NCI-H2107 (cell line): ENCODE data around the gene TBC1D2B.

Experiments
- DNase-seq: peaks from one replicate; lab custom pipeline; 2025; lab: John Stamatoyannopoulos, UW

Gene TBC1D2B

GRCh38 chr15:78054966-78055365 is 22.5 kb downstream of the TBC1D2B start:
- DNase-seq: no peak

GRCh38 chr15:78054518-78054917 is 23.0 kb downstream of the TBC1D2B start:
- no peak for DNase-seq

GRCh38 chr15:78052545-78052944 is 25.0 kb downstream of the TBC1D2B start:
- no peak for DNase-seq

DNA sequence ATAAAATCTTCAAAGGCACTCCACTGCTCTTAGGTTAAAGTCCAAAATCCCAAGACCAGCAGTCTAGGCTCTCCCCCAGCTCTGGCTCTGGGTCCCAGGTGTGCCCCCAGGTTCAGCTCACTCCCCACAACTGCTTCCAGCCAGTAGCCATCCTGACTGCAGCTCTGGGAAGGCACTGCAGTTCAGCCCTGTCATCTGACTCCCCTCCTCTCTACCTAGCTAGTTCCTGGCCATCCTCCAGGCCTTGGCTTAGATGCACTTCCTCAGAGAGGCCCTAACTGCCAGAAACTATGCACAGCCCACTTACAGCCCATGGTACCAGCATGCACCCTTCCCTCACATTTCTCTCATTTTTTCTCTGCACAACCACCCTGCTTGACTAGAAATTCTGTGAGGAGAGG is 25.5 kb downstream of the TBC1D2B start:
- DNase-seq: no peak

DNA sequence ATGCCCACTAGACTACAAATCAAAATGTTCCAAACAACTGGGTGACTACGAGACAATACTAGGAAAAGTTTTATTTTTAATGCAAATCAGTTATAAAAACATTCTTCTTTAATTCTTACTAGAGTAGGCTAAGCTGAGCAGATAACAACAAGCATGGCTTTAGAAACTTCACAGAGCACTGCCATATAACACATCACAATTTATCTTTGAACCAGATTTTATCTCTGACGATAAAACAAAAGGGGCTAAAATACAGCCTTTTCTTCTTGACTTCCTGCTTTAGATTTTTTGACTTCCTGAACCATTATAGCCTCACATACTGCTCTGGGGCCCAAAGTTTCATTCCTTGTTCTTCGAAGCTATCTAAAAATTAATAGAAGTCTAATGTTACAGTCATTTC is 25.9 kb downstream of the TBC1D2B start:
- DNase-seq: no peak

DNA sequence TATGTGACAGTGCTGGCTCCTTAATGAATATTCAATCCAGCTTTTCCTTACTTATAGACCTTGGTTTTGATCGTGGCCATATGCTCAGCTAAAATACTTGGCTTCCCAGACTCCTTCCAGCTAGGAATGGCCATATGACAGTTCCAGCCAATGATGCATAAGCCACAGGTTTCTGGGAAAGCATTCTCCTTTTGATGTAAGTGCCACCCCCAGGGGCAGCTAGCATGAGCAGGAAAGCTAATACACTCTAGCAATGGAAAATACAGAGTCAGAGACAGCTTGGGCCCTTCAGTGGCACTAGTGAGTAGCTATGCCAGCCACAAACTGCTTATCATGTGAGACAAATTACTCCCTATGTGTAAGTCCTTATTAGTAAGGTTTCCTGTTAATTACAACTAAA is 26.7 kb downstream of the TBC1D2B start:
- no peak for DNase-seq

- no peak for DNase-seq
These were observed 27.1 kb downstream of the TBC1D2B start for GRCh38 chr15:78050441-78050809.

DNA sequence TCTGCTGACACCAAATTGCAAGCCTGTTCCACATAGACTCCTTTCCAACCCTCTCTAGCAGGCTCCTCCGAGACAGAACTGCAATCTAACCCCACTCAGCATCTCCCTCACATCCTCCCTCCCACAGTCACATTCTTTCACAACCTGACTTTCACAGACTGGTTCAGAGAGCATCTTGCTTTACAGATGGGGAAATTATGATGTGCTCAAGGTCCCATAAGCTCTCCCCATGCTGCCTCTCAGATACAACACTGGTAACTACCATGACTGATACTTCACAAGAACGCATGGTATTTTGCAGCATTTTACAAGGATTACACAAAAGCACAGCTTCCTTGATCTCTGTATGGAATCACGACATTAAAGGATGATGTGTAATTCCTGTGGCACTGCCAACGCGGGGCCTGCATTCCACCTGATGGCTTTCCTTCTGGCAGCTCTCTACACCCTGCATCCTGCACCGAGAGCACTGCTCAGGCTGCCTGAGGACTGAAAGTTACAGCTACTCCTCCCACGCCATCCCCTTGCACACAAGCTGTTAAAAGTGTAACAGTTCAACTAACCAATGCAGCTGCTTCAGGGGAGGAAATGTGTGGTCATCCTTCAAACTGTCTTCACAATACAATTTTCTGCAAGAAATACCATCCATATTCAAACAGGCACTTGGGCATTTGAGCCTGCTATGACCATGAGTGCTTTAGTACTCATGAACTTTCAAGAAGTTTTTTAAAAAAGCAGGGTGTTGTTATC is 27.6 kb downstream of the TBC1D2B start:
- DNase-seq: no peak

DNA sequence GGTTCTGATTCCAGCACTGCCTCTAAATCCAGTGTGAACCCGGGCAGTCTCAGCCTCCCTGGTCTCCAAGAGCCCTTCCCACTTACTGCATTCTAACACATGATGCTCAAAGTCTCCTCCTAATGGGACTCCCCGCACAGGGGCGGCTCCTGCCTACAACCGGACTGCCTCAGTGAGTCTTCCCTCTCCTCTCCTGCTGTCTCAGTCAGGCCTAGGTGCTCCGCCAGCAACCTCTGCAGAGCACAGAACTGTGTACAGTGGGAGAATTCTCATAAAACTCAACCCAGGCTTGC is 28.9 kb downstream of the TBC1D2B start:
- DNase-seq: no peak

DNA sequence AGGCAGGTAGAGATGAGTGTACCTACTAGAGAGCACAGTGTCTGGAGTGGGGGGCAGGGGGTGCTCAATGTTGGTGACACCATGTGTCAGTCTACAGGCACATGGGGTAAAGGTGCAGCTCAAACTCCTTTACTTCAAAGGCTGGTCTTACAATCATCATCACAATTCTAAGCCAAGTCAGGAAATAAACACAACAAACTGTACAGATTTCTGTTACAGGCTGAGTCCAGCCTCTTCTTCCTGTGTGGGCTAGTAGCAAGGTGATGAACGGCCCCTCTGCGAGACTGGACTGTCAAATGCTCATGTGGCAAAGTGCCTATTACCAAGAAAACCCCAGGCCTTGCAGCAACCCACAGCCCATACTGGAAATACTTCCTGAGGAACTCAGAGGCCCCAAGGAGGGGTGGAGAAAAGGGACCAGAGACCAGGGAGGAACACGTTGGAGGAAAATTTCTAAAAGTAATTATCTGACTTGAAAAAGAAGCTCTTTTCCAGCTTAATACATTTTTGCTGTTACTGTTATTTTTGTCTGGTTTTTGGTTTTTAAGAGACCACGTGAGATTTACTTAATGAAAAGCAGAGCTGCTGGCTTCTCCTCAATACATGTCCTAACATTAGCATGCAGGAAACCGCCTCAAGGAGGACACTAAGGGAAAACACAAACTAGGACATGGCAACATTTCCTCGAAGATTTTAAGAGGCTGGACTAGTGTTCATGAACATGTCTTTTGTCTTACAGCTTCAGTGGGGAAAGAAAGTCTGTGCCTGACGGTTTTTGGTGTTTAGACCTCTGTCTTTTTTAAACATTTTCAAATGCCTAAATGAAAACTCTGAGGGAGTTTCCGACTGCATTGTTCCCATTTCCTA is 29.5 kb downstream of the TBC1D2B start:
- no peak for DNase-seq

DNA sequence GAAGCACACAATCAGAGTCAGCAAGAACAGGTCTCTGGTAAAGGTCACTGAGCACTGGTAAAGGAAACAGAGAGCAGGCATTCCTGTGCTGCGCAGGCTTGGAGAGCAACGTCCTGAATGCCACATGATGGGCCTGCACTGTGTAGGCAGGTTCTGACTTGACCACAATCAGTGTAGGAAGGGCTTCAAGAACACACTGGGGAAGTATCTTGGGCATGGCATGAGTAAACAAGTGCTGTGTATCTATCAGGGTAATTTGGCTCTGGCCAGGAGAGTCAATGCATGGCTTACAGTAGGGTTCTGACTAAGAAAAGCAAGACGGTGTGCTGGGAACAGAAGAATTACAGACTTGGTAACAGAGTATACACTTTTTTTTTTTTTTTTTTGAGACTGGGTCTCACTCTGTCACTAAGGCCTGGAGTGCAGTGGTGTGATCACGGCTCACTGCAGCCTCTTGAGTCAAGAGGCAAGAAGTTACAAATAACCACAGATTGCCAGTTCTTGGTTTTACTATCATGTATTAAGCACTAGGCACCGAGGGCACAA is 30.6 kb downstream of the TBC1D2B start:
- DNase-seq: no peak

- DNase-seq: no peak
These were observed 32.3 kb downstream of the TBC1D2B start for GRCh38 chr15:78045189-78045588.

DNA sequence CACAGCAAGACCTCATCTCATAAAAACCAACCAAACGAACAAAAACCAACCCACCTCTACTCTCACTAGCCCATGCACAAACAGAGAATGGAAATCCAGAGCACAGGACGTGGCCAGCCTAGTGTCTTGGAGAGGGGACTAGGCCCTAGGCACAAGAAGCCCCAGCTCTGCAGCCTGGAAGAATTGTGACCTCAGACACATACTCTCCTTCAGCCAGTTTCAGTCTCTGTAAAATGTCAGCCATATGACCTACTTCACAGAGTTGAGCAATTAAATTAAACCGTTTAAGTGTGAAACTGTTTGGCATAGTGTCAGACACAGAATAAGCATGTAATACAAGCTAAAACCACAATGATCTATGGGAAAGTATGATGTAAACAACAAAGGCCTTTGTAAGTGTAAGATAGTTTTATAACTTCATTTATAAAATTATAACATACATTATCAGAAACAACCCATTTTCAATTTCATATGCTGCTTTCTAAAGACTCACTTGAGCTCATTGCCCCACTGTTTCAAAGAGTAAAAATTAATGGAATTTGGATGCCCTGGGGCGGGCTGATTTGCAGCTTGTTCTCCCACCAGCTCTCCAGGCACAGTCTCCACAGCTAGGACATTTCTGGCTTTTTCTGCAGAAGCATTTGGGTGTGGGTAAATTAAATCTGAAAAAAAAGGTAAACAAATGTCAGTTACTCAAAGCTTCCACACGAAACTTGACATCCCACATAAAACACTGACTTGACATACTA is 32.9 kb downstream of the TBC1D2B start:
- no peak for DNase-seq

DNA sequence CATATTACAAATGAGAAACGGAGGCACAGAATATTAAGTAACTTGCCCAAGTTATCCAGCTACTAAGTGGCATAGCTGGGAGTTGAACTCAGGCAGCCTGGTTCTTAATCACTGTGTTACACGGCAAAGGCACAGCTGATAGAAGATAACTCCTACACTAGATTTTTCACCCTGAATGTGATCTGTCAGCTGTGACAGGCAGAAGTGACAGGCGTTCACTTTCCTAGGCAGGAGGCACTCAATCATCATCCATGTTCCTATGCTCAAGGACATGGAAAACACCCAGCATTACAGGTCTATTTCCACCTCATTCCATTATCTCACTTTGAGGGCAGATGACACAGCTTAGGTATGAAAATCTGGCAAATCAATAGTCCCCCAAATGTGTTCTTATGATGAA is 35.6 kb downstream of the TBC1D2B start:
- DNase-seq: no peak

GRCh38 chr15:78040653-78041244 is 36.8 kb downstream of the TBC1D2B start:
- no peak for DNase-seq

- DNase-seq: no peak
These were observed 38.8 kb downstream of the TBC1D2B start for GRCh38 chr15:78038585-78039247.

DNA sequence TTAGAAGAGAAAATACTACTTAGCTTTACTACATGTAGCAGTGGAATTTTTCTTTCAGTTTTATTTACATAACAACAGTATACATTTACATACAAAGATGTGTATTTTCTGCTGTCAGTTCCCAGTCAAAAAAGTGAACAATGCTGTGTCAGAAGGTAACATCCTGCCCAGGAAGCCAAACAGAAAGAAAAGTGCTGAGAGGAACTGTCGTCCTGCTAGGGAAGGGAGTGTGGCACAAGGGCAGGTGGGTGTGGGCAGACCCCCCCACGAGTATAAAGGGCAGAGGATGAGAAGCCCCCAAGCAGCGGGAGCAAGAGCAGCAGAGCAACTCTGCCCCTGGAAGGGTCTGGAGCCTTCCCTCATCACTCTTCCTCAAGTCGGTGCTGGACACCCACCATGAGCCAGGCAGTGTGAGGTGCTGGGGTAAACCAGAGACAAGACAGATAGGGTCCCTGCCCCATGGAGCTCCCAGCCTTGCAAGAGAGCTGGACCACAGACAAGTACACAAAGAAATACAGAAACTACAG is 39.7 kb downstream of the TBC1D2B start:
- DNase-seq: no peak

- no peak for DNase-seq
These were observed 40.2 kb downstream of the TBC1D2B start for GRCh38 chr15:78037328-78037727.

DNA sequence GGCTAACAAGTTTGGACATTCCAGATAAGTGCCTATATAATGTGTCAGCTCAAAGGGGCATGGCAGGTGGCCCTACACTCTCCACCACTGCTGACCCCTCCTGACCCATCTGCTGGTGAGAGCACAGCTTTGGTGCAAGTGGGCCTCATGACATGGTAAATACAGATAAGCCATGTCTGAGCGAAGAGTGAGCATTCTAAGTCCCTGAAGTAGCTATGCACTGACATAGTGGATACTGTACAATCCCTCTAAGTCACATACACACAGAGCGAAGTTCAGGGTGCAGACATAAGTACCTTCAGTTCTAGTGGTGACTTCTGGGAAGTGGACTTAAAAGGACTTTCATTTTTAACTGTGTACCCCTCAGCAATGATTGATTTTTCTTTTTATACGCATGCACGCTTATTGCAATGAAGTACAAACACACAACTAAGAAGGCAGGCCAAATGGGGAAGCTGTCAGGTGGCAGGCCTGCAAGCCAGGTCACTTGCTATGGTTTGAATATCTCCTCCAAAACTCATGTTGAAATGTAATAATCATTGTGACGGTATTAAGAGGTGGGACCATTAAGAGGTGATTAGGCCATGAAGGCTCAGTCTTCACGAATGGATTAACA is 41.5 kb downstream of the TBC1D2B start:
- DNase-seq: no peak

GRCh38 chr15:78035321-78035751 is 42.2 kb downstream of the TBC1D2B start:
- no peak for DNase-seq
